HG02870 (cell line): ENCODE measurements around the gene PKN1.

ENCODE experiments used
- ATAC-seq: cut with Tn5 transposase; IDR thresholded peaks from one replicate; pipeline ENCODE4 v1.9.1; 2021; ENCODE audit warnings: mild to moderate bottlenecking, moderate library complexity; ENCODE audit not compliant: unreplicated experiment

Gene PKN1

GRCh38 chr19:14405758-14406644, 27.1 kb upstream of the PKN1 start:
- ATAC-seq, result peak; percentile 62

GRCh38 chr19:14406645-14407401, 26.3 kb upstream of the PKN1 start:
- no peak for ATAC-seq

GRCh38 chr19:14407605-14408484, 25.3 kb upstream of the PKN1 start:
- no peak for ATAC-seq

GRCh38 chr19:14408491-14409145, 24.5 kb upstream of the PKN1 start:
- ATAC-seq, result no peak

GRCh38 chr19:14409146-14410023, 23.7 kb upstream of the PKN1 start:
- no peak for ATAC-seq

GRCh38 chr19:14410091-14411051, 22.7 kb upstream of the PKN1 start:
- no peak for ATAC-seq

GRCh38 chr19:14411161-14411937, 21.8 kb upstream of the PKN1 start:
- ATAC-seq, result no peak

- ATAC-seq, result no peak
Observed at GRCh38 chr19:14411938-14412245, 21.2 kb upstream of the PKN1 start.

- ATAC-seq, result no peak
Observed at GRCh38 chr19:14412324-14412995, 20.6 kb upstream of the PKN1 start.

- no peak for ATAC-seq
Observed at GRCh38 chr19:14412996-14413692, 20.0 kb upstream of the PKN1 start.

GRCh38 chr19:14413693-14414181, 19.4 kb upstream of the PKN1 start:
- no peak for ATAC-seq

GRCh38 chr19:14414926-14415690, 18.0 kb upstream of the PKN1 start:
- no peak for ATAC-seq

GRCh38 chr19:14416817-14417231, 16.3 kb upstream of the PKN1 start:
- no peak for ATAC-seq

GRCh38 chr19:14418856-14419105, 14.3 kb upstream of the PKN1 start:
- peak; percentile 23 for ATAC-seq

GRCh38 chr19:14419106-14419813, 13.8 kb upstream of the PKN1 start, which contains the start of gene DDX39A:
Gene DDX39A, minus strand, starts transcription at chr19:14419341. Its CDS starts 6,121 bp downstream, at chr19:14413220.
- ATAC-seq, result peak; percentile 89
